Measurements from ENCODE around the gene CADM4. TPM values are rescaled to one million over a fixed set of nuclear protein-coding genes. Genes with fewer than 3 reads are reported as not detected.
A peak's percentile ranks its signal among the peaks of the same experiment; 100 is the strongest.

Gene CADM4
- total RNA-seq, 4 donors from 2014 or later = 2.6 to 4.5 (median 4.2) TPM

GRCh38 chr19:43667126-43667875 is 27.7 kb upstream of the CADM4 start:
- H3K27ac ChIP-seq = peak overlapping the region in 3 of 4 donors; percentile 33 to 86 (median 71)
- no peak for ATAC-seq
- intact Hi-C loops (cut with DNase I; ENCODE audit: low total_unique reads) (no loop called here), in situ Hi-C loops (cut with MboI; ENCODE audit: low sequenced_read_pairs in 4 of 4) (loop anchor here in 1 of 4 donors (25.0 kb wide), 2 partner anchors 130 to 230 kb away; partner anchors contain the start of genes ETHE1 and ZNF575)
- H3K9me3 ChIP-seq = no peaks in the 10 kb centered on the region
- H3K4me3 ChIP-seq = peak overlapping the region in 3 of 4 donors; percentile 56 to 68 (median 64)
- H3K27me3 ChIP-seq = peaks cover 15 to 35% (median 27%) of the 10 kb centered on the region in 3 donors
- H3K4me1 ChIP-seq = peaks cover 2 to 5% of the 10 kb centered on the region in 2 donors
- no peaks in the 10 kb centered on the region for H3K36me3 ChIP-seq
- no peak for TF ChIP-seq POLR2A (IDR thresholded peaks at IDR 0.05)
- no peak for TF ChIP-seq CTCF (IDR thresholded peaks at IDR 0.05 in 4 of 5, conservative IDR thresholded peaks at IDR 0.05 in 1 of 5)
- no peak for DNase-seq

GRCh38 chr19:43664018-43664417 is 24.4 kb upstream of the CADM4 start:
- intact Hi-C loops (cut with DNase I; ENCODE audit: low total_unique reads) (no loop called here), in situ Hi-C loops (cut with MboI; ENCODE audit: low sequenced_read_pairs in 4 of 4) (loop anchor here in 1 of 4 donors (25.0 kb wide), 2 partner anchors 127 to 227 kb away; partner anchors contain the start of genes ETHE1 and ZNF575)
- Histone ChIP-seq H3K4me3 (no peak overlapping the region), H3K36me3 (no peaks in the 10 kb centered on the region), H3K27me3 (peaks cover 5 to 22% (median 19%) of the 10 kb centered on the region in 3 donors), H3K9me3 (no peaks in the 10 kb centered on the region), H3K4me1 (peaks cover 2 to 5% of the 10 kb centered on the region in 2 donors), H3K27ac (no peak overlapping the region)
- ATAC-seq (no peak), DNase-seq (no peak)
- no peak for TF ChIP-seq CTCF (IDR thresholded peaks at IDR 0.05 in 4 of 5, conservative IDR thresholded peaks at IDR 0.05 in 1 of 5)
- no peak for TF ChIP-seq POLR2A (IDR thresholded peaks at IDR 0.05)

- intact Hi-C loops (cut with DNase I; ENCODE audit: low total_unique reads) (no loop called here), in situ Hi-C loops (cut with MboI; ENCODE audit: low sequenced_read_pairs in 4 of 4) (loop anchor here in 1 of 4 donors (25.0 kb wide), 2 partner anchors 125 to 225 kb away; partner anchors contain the start of genes ETHE1 and ZNF575)
- H3K4me3 ChIP-seq = no peak overlapping the region
- peaks cover 0 to 4% of the 10 kb centered on the region in 2 donors for H3K36me3 ChIP-seq
- H3K4me1 ChIP-seq = no peaks in the 10 kb centered on the region
- no peak overlapping the region for H3K27ac ChIP-seq
- DNase-seq (no peak), ATAC-seq (no peak)
- TF ChIP-seq POLR2A (IDR thresholded peaks at IDR 0.05) = no peak
- TF ChIP-seq CTCF (IDR thresholded peaks at IDR 0.05 in 4 of 5, conservative IDR thresholded peaks at IDR 0.05 in 1 of 5) = no peak
- H3K27me3 ChIP-seq = peaks cover 0 to 7% (median 6%) of the 10 kb centered on the region in 3 donors
- H3K9me3 ChIP-seq = no peaks in the 10 kb centered on the region
Observed at GRCh38 chr19:43662487-43662886, 22.8 kb upstream of the CADM4 start.

- H3K36me3 ChIP-seq = peaks cover 0 to 4% of the 10 kb centered on the region in 2 donors
- H3K4me3 ChIP-seq = no peak overlapping the region
- intact Hi-C loops (cut with DNase I; ENCODE audit: low total_unique reads) (no loop called here), in situ Hi-C loops (cut with MboI; ENCODE audit: low sequenced_read_pairs in 4 of 4) (loop anchor here in 1 of 4 donors (25.0 kb wide), 2 partner anchors 124 to 224 kb away; partner anchors contain the start of genes ETHE1 and ZNF575)
- H3K4me1 ChIP-seq = no peaks in the 10 kb centered on the region
- ATAC-seq (no peak), DNase-seq (no peak)
- TF ChIP-seq CTCF (IDR thresholded peaks at IDR 0.05 in 4 of 5, conservative IDR thresholded peaks at IDR 0.05 in 1 of 5) (no peak), POLR2A (IDR thresholded peaks at IDR 0.05) (no peak)
- H3K27me3 ChIP-seq = no peaks in the 10 kb centered on the region
- H3K9me3 ChIP-seq = no peaks in the 10 kb centered on the region
- H3K27ac ChIP-seq = no peak overlapping the region
Observed at GRCh38 chr19:43660971-43661360, 21.3 kb upstream of the CADM4 start.

Measured in gastrocnemius medialis (tissue), 4 donors.